22Rv1 (cell line): ENCODE data around the gene LGR6.

Experiments
- H3K27ac ChIP-seq: fragments of 450-650 bp; 2 replicates; pipeline ENCODE4 v1.5.1; 2017
- CTCF ChIP-seq: fragments of 450-650 bp; IDR thresholded peaks from 2 replicates; pipeline ENCODE4 v1.5.1; 2017; ENCODE audit warnings: mild to moderate bottlenecking
- ZFX ChIP-seq: fragments of 450-650 bp; IDR thresholded peaks from 2 replicates; pipeline ENCODE4 v1.6.1; 2017; ENCODE audit warnings: antibody characterized with exemption, borderline replicate concordance

LGR6 gene

GRCh38 chr1:202282596-202283283 is 89.1 kb downstream of the LGR6 start:
- TF ChIP-seq CTCF (no peak), ZFX (no peak)
- H3K27ac ChIP-seq, result no peak overlapping the region

- TF ChIP-seq ZFX (no peak), CTCF (no peak)
- no peak overlapping the region for H3K27ac ChIP-seq
These were observed 89.8 kb downstream of the LGR6 start for GRCh38 chr1:202283379-202283844.

GRCh38 chr1:202283991-202284390 is 90.4 kb downstream of the LGR6 start:
- TF ChIP-seq ZFX, result no peak
- no peak for TF ChIP-seq CTCF
- no peak overlapping the region for H3K27ac ChIP-seq

GRCh38 chr1:202285908-202286307 is 92.3 kb downstream of the LGR6 start:
- no peak overlapping the region for H3K27ac ChIP-seq
- TF ChIP-seq CTCF (no peak), ZFX (no peak)

GRCh38 chr1:202286622-202287097 is 93.1 kb downstream of the LGR6 start:
- TF ChIP-seq CTCF (no peak), ZFX (no peak)
- no peak overlapping the region for H3K27ac ChIP-seq

GRCh38 chr1:202287196-202287595 is 93.6 kb downstream of the LGR6 start:
- H3K27ac ChIP-seq, result no peak overlapping the region
- TF ChIP-seq ZFX, result no peak

GRCh38 chr1:202288177-202288576 is 94.6 kb downstream of the LGR6 start:
- no peak overlapping the region for H3K27ac ChIP-seq
- TF ChIP-seq CTCF (no peak), ZFX (no peak)
